ENCODE measurements around the gene SEC14L3.

DNA sequence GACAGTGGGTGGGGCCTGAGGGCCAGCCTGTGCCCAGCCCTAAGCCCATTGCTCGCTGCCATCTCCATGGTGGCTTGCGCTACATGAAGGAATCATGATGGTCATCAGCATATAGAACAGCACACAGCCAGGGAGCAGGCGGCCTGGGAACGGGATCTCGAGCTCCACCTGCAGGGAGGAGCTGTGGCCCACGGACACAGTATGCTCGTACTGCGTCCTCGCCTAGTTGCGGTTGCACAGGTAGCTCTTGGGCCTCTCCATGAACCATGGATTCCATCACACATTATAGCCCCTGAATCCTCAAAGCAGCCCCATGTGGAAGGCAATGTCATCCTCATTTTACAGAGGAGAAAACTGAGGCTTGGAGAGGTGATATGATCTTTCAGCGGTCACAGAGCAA lies 18.6 kb upstream of the SEC14L3 start:
- TF ChIP-seq GATA2 (IDR thresholded peaks at IDR 0.05; ENCODE audit: low read depth, low read length) (no peak), GATA3 (IDR thresholded peaks at IDR 0.05; ENCODE audit: low read depth, low read length) (no peak)
